Ovary (tissue), 9 donors: ENCODE data around the gene TRAF3IP1. TPM values are rescaled to one million over a fixed set of nuclear protein-coding genes. Genes with fewer than 3 reads are reported as not detected.
A peak's percentile ranks its signal among the peaks of the same experiment; 100 is the strongest.

ENCODE experiments used
- DNase-seq, 5 donors: peaks; one replicate each; pipeline ENCODE4 v3.0.0-alpha.2; 2019 to 2020
- H3K27ac ChIP-seq, 2 donors: fragments of 200-600 bp; one replicate each; pipeline versions ENCODE4 v1.5.1 to v1.8.0; 2019 to 2022
- H3K27me3 ChIP-seq: fragments of 200-600 bp; one replicate; pipeline ENCODE4 v1.8.0; 2022
- H3K36me3 ChIP-seq: fragments of 200-600 bp; sonication (generic); one replicate; pipeline ENCODE4 v1.5.1; 2019
- H3K4me1 ChIP-seq: one replicate; pipeline ENCODE4 v1.8.1; 2013; ENCODE audit warnings: mild to moderate bottlenecking, moderate library complexity; ENCODE audit not compliant: insufficient read depth
- H3K4me3 ChIP-seq: fragments of 200-600 bp; sonication (generic); one replicate; pipeline ENCODE4 v1.5.1; 2017
- H3K9me3 ChIP-seq, 2 donors: fragments of 200-600 bp in 1 of 2; sonication (generic) in 1 of 2; one replicate each; pipeline versions ENCODE4 v1.5.1 to v1.8.1; 2013 to 2019; ENCODE audit warnings: mild to moderate bottlenecking in 1 of 2, moderate library complexity in 1 of 2
- CTCF ChIP-seq, 3 donors: fragments of 450-650 bp in 2 of 3; fragments of 200-600 bp in 1 of 3; IDR thresholded peaks; one replicate each; pipeline versions ENCODE4 v1.5.1 to v1.8.0; 2016 to 2022; ENCODE audit warnings: antibody characterized with exemption in 3 of 3, mild to moderate bottlenecking in 1 of 3
- EP300 ChIP-seq: sonication (generic); formaldehyde crosslinking; IDR thresholded peaks from one replicate; pipeline ENCODE4 v1.6.1; 2017; ENCODE audit warnings: antibody characterized with exemption
- POLR2A ChIP-seq: fragments of 450-650 bp; IDR thresholded peaks from one replicate; pipeline ENCODE4 v1.6.1; 2017; ENCODE audit warnings: antibody characterized with exemption, mild to moderate bottlenecking, moderate library complexity
- WGBS, 3 donors: extraction: QIAGEN DNeasy Blood & Tissue Kit in 1 of 3; methylation state at CpG; one replicate each; pipeline versions ENCODE4 v1.1.5 to v1.1.7; 2013 to 2017; 5-methylcytosine and 5-hydroxymethylcytosine counted together
- intact Hi-C, 4 donors: fragments of 100-400 bp; cut with DNase I; formaldehyde crosslinking; loops; one replicate each; pipeline versions ENCODE4 v1.11.0 to v1.15.1; 2022 to 2023
- polyA plus RNA-seq, 2 donors: library from polyadenylated mRNA; stranded (reverse); fragments of 200-250 nt in 1 of 2; fragments of 350-450 nt in 1 of 2; fragmentation: Illumina TruSeq in 1 of 2; extraction: RNeasy Lipid Tissue Mini Kit (QIAGEN cat#74804) in 1 of 2; gene quantifications; one replicate each; pipeline ENCODE4 v1.2.3, GENCODE V29; 2013 to 2014
- total RNA-seq, 7 donors: library from RNA; depleted of rRNA in 2 of 7; stranded (reverse); fragments of >200 nt in 2 of 7; fragmentation: NEBNext Ultra II Directional in 3 of 7; extraction: Animal tissue kit (Norgen Biotek cat#: 25700) in 3 of 7; gene quantifications; one replicate each; pipeline versions ENCODE4 v1.1.0 to v1.2.4, GENCODE V29; 2016 to 2023
- donor health status: DM: no; HTN: no; CAD: no; lungs with moderate emphysema.
- donor health status: DM: no; HTN: no; CAD: no.
- donor health status: Bipolar disorder and iron deficiency.
- donor health status: DM: yes; HTN: yes; CAD: no.
- donor health status: DM: no; HTN: no; CAD: no.
- donor health status: DM: yes; HTN: yes; CAD: no.

Gene TRAF3IP1
- total and polyA plus RNA-seq, 9 donors, result 7.0 to 29.2 (median 19.1) TPM

DNA sequence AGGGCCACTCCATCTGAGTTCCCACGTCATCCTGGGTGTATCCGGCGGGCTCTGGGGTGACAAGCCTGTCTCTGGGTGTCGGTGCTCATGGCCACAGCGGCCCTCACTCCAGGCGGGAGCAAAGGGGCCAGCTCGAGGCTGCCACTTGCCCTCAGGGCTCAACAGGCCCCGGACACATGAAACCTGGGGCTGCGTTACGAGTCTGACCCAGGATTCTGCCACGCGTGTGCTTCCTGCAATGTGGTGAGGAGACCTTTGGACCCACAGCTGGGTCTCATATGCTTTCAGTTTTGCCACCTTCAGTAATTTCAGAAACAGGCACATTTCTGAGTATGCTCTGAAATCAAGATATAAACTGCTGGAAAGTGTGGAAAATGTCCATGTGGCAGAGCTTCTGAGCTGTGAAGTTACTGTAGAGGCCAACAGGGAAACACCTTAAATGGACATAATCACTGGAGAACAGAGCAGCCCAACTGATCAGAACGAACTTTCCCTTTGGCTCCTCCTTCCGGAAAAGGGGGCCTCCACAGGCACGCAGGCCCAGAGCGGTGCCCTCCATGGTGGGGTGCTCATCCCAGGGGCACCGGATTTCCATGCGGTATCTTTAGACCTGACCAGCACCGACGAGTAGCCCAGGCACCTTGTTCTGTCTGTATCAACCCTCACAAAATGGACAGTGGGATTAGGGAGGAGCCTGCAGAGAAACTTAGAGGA, 46.0 kb upstream of the TRAF3IP1 start:
- WGBS, 3 donors, result 91 to 93% (median 92%) methylated on average over 20 of the region's 20 CpGs
- intact Hi-C loops, result no loop called here
- no peaks in the 10 kb centered on the region for H3K27me3 ChIP-seq
- H3K4me1 ChIP-seq, result no peaks in the 10 kb centered on the region
- H3K9me3 ChIP-seq, result no peaks in the 10 kb centered on the region
- no peak for DNase-seq
- H3K4me3 ChIP-seq, result no peak overlapping the region
- H3K36me3 ChIP-seq, result no peaks in the 10 kb centered on the region
- no peak overlapping the region for H3K27ac ChIP-seq
- TF ChIP-seq POLR2A (no peak), CTCF (IDR thresholded peaks at IDR 0.05) (no peak), EP300 (no peak)

- Histone ChIP-seq H3K9me3 (no peaks in the 10 kb centered on the region), H3K27ac (no peak overlapping the region), H3K27me3 (no peaks in the 10 kb centered on the region), H3K36me3 (no peaks in the 10 kb centered on the region), H3K4me1 (no peaks in the 10 kb centered on the region), H3K4me3 (no peak overlapping the region)
- intact Hi-C loops, result no loop called here
- TF ChIP-seq POLR2A, result no peak
- TF ChIP-seq CTCF (IDR thresholded peaks at IDR 0.05), result no peak
- TF ChIP-seq EP300, result no peak
- 86 to 88% (median 86%) methylated on average over 15 of the region's 15 CpGs for WGBS, 3 donors
- DNase-seq, result no peak
Measured at GRCh38 chr2:238277695-238278094, 42.6 kb upstream of the TRAF3IP1 start.

DNA sequence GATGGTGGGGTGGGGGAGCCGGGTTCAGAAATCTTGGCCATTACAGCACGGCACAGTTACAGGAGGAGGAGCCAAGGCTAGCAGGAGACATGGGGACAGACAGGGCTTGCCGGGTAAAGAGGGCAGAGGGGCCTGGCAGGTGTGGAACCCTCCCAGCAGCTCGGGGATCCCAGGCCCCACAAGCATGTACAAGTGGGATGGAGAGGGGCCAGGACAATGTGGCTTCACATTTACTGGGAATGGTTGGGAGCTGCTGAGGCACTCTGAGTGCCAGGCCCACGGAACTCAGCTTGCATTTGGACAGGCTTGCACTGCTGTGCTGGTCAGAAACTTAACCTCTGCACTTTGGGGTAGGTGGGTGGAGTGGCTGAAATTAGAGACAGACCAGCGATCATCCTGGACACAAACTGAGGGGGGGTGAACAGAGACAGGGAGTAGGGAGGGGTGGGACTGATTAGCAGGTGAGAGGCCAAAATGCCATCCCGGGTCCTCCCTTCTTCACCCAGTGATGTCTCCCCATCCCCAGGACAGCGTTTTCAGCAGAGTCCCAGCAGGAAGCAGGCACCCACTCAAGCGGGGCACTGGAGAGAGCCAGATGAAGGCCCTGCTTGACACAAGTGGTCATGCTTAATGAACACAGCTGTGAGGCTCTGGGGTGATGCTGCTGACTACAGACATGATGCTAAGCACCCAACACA, 41.5 kb upstream of the TRAF3IP1 start:
- 67 to 70% (median 69%) methylated on average over 9 of the region's 9 CpGs for WGBS, 3 donors
- Histone ChIP-seq H3K27ac (no peak overlapping the region), H3K36me3 (no peaks in the 10 kb centered on the region), H3K4me3 (no peak overlapping the region), H3K27me3 (no peaks in the 10 kb centered on the region), H3K4me1 (no peaks in the 10 kb centered on the region), H3K9me3 (no peaks in the 10 kb centered on the region)
- intact Hi-C loops, result no loop called here
- TF ChIP-seq CTCF (IDR thresholded peaks at IDR 0.05) (no peak), POLR2A (no peak), EP300 (no peak)
- DNase-seq, result peak in 1 of 5 donors; percentile 9

DNA sequence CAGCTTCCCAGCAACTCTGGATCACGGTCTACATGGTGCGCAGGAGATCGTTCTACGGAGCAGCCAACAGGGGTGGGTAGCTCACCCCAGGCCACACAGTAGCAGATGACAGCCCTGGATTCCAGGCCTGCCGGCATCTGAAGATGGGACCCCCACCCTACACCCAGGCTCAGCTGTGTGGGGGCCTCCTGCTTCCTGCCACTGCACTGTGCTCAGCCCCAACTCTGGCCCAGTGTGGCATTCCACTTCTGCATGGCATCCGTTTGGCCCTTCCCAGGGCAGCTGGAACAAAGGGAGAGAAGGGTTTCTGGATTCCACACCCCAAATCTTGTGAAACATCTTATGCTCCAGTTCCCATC, 41.0 kb upstream of the TRAF3IP1 start:
- intact Hi-C loops, result no loop called here
- no peaks in the 10 kb centered on the region for H3K27me3 ChIP-seq
- no peak overlapping the region for H3K27ac ChIP-seq
- H3K36me3 ChIP-seq, result no peaks in the 10 kb centered on the region
- no peak overlapping the region for H3K4me3 ChIP-seq
- TF ChIP-seq CTCF (IDR thresholded peaks at IDR 0.05), result no peak
- no peak for TF ChIP-seq EP300
- TF ChIP-seq POLR2A, result no peak
- H3K4me1 ChIP-seq, result peaks cover 2% of the 10 kb centered on the region
- DNase-seq, result no peak
- H3K9me3 ChIP-seq, result no peaks in the 10 kb centered on the region
- 95 to 96% (median 96%) methylated on average over 6 of the region's 6 CpGs for WGBS, 3 donors
